ENCODE data around the gene CPNE5. TPM values are rescaled to one million over a fixed set of nuclear protein-coding genes. Genes with fewer than 3 reads are reported as not detected.

CPNE5 gene
- not detected in 2 replicates for total RNA-seq

DNA sequence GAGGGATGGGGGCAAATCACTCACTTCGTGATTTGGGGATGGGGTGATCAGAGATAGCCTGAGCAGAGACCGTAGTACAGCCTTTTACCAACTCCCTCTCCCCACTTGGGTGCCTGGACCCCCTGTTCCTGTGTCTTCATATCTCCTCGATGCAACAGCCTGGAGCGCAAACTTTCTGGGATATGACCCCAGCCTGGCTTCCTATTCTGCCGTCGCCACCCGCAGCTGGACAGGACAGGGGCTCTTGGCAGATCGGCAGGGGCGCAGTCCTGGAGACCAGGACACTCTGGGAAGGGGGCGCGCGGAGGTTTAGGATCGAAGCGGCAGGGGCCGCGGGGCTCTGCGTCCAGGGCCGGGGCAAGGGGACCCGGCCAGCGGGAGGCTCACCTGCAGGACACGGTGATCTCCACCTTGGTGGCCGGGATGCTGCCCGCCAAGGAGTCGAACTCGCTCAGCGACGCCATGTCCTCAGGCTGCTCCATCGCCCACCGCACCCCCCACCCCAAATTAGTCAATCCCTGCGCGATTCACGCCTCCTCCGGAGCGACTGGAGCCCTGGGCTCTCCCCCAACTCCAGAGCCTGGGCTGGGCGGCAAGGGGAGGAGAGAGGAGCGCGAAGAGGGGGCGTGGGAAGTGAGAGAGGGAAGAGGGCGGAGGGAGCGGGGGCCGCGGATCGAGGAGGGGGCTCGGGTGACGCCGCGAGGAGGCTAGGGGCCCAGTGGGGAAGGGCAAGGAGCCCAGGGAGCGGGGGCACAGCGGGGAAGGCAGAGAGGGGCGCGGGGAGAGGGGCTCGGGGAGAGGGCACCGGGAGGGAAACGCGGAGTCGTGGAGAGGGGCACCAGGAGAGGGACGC, at the start of gene CPNE5:
Gene CPNE5 (minus strand): TSS at position 549 of the 853 bp plus-strand sequence. CDS start 67 bp downstream, at position 482.

DNA sequence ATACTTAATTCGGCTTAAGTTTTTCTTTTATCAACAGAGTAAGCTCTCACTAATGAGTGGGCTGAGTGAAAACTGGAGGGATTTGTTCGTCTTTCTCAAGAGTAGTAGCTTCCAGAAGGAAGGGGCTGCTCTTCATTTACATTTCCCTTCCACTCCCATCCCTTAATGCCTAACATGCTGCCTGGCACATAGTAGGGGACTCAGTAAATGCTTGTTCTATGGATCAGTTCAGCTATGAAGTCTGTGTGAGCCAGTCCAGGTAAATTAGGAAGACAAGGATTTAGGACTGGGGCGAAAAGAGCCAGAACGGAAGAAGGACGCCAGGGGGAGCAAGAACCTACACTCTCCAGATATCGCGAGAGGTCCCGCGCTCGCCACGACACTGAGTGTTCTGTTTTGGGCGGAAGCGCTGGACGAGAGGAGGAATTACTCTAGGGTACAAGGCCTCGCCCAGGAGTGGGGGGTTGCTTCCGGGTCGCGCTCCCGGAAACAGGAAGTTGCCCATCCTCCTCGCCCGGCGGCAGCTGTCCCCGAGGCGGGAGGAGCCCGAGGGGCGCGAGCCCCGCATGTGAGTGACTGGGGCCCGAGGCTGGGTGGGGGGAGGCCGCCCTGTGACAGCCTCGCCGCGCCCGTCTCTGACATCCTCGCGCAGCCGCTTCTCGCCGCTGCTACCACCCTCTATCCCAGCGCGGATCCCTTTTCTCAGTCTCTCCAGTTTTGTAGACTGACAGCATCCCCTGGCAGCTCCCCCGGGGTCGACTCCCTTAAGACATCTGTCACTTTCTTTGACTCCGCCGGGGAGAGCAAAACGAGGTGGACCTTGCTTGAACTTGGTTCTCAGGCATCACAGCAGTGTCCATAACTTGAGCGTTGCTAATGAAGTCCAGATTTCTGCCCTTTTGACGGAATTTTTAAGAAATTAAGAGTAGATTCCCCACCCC, 46.5 kb upstream of the CPNE5 start, which contains the start of gene C6orf89:
Gene C6orf89 (plus strand): TSS at position 492 of the 941 bp plus-strand sequence. CDS start 13,493 bp downstream, outside the sequence.

DNA sequence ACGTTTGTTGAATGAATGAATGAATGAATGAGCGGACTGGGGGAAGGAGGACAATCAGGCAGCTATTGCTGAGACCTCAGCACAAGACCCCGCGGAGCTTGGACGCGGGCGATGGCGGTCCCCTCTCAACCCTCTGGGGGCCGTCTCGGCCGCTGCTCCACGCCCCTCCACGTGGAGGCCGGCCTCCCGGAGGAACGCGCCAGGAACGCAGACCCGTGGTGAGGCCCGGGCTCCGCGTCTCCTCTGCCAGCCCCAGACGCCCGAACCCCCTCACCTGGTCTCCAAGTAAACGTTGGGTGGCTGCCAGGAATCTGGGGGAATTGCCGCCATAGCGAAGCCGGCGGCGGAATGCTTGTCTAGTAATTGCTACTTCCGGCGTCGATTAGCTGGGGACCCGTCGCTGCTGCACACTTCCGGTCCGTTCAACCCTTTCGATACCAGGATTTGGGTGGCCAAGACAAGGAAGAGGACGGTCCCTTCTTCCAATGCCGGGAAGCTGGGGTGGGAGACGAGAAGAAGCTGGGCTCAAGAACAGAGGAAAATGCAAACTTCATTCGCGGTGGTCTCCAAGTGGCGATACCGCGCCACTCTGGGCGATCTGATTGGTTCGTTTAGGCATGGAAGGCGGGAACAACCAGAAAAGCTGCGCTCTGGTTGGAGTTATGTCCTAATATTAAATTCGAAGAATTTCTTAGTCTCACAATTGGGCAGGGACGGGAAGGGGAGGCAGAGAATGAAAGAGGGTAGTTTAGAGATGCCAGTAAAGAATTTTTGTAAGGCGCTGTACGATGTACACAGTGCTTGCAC, 35.4 kb upstream of the CPNE5 start, which contains the start of gene PPIL1:
Gene PPIL1 (minus strand): TSS at position 361 of the 807 bp plus-strand sequence. CDS start 31 bp downstream, at position 330.

DNA sequence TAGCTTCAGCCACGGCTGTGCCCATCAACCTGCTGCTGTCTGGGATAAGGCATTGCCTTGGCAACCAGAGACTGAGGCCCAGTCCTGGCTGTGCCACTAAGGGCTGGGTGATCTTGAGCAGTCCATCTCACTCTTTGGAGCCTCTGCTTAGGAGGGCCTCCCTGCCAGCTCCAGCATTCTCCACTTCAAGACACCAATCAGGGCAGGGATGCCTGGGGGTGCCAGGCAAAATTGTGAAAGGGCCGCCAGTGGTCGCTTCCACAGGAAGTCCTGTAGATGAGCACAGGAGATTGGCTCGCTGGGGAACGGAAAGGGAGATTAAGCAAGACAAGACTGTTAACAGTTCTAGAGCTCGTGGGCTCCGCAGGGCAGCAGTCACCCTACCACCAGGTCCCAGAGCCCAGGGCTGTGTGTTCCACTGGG, 141.8 kb downstream of the CPNE5 start, which contains the start of gene RAB44:
Gene RAB44 (plus strand): TSS at position 346 of the 423 bp plus-strand sequence. CDS start 6,410 bp downstream, outside the sequence.

Other genes starting within 250 kb of the CPNE5 start
- gene SRSF3, start 245.1 kb downstream of the CPNE5 start, total RNA-seq, result 119 and 205 TPM in 2 replicates
- gene CDKN1A, start 160.7 kb downstream of the CPNE5 start, total RNA-seq, result 562 and 599 TPM in 2 replicates
- not detected in 2 replicates for gene RAB44, start 141.6 kb downstream of the CPNE5 start, total RNA-seq
- 30.0 and 46.4 TPM in 2 replicates for gene PPIL1, start 35.4 kb upstream of the CPNE5 start, total RNA-seq
- 45.6 and 47.3 TPM in 2 replicates for gene C6orf89, start 46.5 kb upstream of the CPNE5 start, total RNA-seq
- gene PI16, start 115.3 kb upstream of the CPNE5 start, total RNA-seq, result not detected in 2 replicates
- gene MTCH1, start 146.8 kb upstream of the CPNE5 start, total RNA-seq, result 251 and 283 TPM in 2 replicates
- not detected in 2 replicates for gene FGD2, start 166.2 kb upstream of the CPNE5 start, total RNA-seq

Measured in myometrial cell (primary cell).